Gastroesophageal sphincter (tissue), 4 donors: Measurements from ENCODE around the gene LPP. TPM values are rescaled to one million over a fixed set of nuclear protein-coding genes. Genes with fewer than 3 reads are reported as not detected.

Experiments
- ATAC-seq: fragments of 150-250 bp; one replicate; pipeline ENCODE4 v1.9.1; 2016; ENCODE audit warnings: mild to moderate bottlenecking, moderate library complexity
- H3K27ac ChIP-seq, 4 donors: fragments of 200-600 bp; sonication (generic) in 3 of 4; 1 replicate in 3 of 4; 2 replicates in 1 of 4; pipeline ENCODE4 v1.5.1; 2016 to 2019
- H3K27me3 ChIP-seq: fragments of 200-600 bp; sonication (generic); one replicate; pipeline ENCODE4 v1.5.1; 2019
- H3K36me3 ChIP-seq, 2 donors: fragments of 200-600 bp; sonication (generic); one replicate each; pipeline ENCODE4 v1.5.1; 2019; ENCODE audit warnings: control low read depth in 1 of 2
- H3K4me1 ChIP-seq, 3 donors: fragments of 200-600 bp; sonication (generic); 1 replicate in 2 of 3; 2 replicates in 1 of 3; pipeline ENCODE4 v1.5.1; 2016 to 2019; ENCODE audit warnings: control low read depth in 2 of 3
- H3K4me3 ChIP-seq, 2 donors: fragments of 200-600 bp; sonication (generic); one replicate each; pipeline ENCODE4 v1.5.1; 2019; ENCODE audit warnings: mild to moderate bottlenecking in 1 of 2, moderate library complexity in 1 of 2
- H3K9me3 ChIP-seq, 3 donors: fragments of 200-600 bp; sonication (generic); one replicate each; pipeline ENCODE4 v1.5.1; 2017 to 2019; ENCODE audit warnings: control low read depth in 2 of 3
- EP300 ChIP-seq: sonication (generic); formaldehyde crosslinking; IDR thresholded peaks from one replicate; pipeline ENCODE4 v1.6.1; 2017; ENCODE audit warnings: antibody characterized with exemption, mild to moderate bottlenecking
- POLR2A ChIP-seq, 2 donors: fragments of 450-650 bp; IDR thresholded peaks; one replicate each; pipeline ENCODE4 v1.6.1; 2017; ENCODE audit warnings: antibody characterized with exemption in 2 of 2, mild to moderate bottlenecking in 2 of 2, moderate library complexity in 1 of 2
- POLR2AphosphoS5 ChIP-seq: sonication (generic); formaldehyde crosslinking; IDR thresholded peaks from one replicate; pipeline ENCODE4 v1.6.1; 2017; ENCODE audit warnings: antibody characterized with exemption
- WGBS, 2 donors: methylation state at CpG; one replicate each; pipeline ENCODE4 v1.1.5; 2018; ENCODE audit warnings: low coverage in 1 of 2; 5-methylcytosine and 5-hydroxymethylcytosine counted together
- total RNA-seq, 4 donors: library from RNA; depleted of rRNA; stranded (reverse); fragments of >200 nt; gene quantifications; one replicate each; pipeline ENCODE4 v1.1.0, GENCODE V29; 2016
- TF ChIP-seq, protein P1 (sequence below), 4 experiments: fragments of 200-600 bp in 2 of 4; fragments of 450-650 bp in 2 of 4; sonication (generic) in 1 of 4; IDR thresholded peaks; one replicate each; pipeline ENCODE4 v1.5.1; 2017 to 2019; ENCODE audit warnings: antibody characterized with exemption in 4 of 4, mild to moderate bottlenecking in 2 of 4, moderate library complexity in 2 of 4

The LPP gene
- total RNA-seq, 4 donors from 2014 or later, result 1,243 to 2,297 (median 2,164) TPM

DNA sequence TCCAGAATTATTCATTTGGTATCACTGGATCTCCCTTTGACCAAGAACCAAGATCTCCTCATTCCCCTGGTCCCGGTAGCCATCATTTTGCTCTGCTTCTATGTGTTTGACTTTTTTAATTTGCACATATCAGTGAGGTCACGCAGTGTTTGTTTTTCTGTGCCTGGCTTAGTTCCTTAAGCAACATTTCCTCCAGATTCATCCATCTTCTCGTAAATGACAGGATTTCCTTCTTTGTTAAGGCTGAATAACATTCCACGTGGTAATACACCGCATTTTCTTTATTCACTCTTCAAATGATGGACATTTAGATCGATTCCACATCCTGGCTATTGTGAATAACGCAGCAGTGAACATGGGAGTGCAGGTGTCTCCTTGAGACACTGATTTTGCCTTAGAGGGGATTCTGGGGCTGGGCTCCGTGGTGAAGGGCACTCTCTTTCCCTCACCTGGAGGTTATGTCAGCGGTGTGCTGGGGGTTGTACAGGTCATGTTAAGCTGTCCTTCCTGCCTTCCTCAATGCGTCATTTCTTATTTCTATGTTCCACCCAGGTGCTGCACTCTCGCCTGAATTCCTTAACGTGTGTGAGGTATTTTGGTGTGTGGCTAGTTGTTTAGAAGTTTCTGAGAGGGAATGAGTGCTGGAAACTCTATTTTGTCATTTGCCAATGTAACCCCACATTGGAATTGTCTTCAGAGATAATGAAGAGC is 212.2 kb downstream of the LPP start:
- H3K4me1 ChIP-seq, result peaks cover 22 to 98% (median 24%) of the 10 kb centered on the region in 3 donors
- H3K4me3 ChIP-seq, result no peak overlapping the region
- TF ChIP-seq EP300 (no peak), POLR2AphosphoS5 (peak; percentile 69)
- H3K27me3 ChIP-seq, result no peaks in the 10 kb centered on the region
- H3K27ac ChIP-seq, result peak overlapping the region; percentile 63 to 74 (median 68)
- 25 to 38% methylated on average over 7 to 10 of the region's 12 CpGs for WGBS, 2 donors
- no peaks in the 10 kb centered on the region for H3K9me3 ChIP-seq
- ATAC-seq, result peak; percentile 35
- peaks cover 0 to 5% of the 10 kb centered on the region in 2 donors for H3K36me3 ChIP-seq

DNA sequence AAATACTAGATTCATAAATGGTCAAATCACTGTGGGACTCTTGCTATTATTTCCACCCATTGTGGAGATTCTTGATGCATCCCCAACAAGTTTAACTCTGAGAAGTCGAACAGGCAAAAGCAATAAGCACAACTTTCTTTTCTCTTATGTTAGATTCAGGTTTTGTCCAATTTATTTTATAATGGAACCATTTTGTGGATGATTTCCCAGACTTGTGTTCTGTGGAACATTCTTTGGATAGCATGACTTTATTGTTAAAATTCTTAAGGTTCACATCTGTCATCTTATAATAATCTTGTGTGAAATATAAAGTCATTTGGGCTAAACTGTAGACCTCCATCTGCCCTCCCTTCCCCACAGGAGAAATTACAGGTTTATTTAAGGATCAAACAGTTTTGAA is 213.7 kb downstream of the LPP start:
- Histone ChIP-seq H3K9me3 (no peaks in the 10 kb centered on the region), H3K27me3 (no peaks in the 10 kb centered on the region), H3K4me1 (peaks cover 22 to 83% (median 24%) of the 10 kb centered on the region in 3 donors), H3K4me3 (no peak overlapping the region), H3K36me3 (peaks cover 0 to 5% of the 10 kb centered on the region in 2 donors), H3K27ac (peak overlapping the region; percentile 47 to 74 (median 66))
- TF ChIP-seq POLR2AphosphoS5 (no peak), EP300 (no peak), POLR2A (IDR thresholded peaks at IDR 0.05) (no peak)
- TF ChIP-seq, protein P1, sequence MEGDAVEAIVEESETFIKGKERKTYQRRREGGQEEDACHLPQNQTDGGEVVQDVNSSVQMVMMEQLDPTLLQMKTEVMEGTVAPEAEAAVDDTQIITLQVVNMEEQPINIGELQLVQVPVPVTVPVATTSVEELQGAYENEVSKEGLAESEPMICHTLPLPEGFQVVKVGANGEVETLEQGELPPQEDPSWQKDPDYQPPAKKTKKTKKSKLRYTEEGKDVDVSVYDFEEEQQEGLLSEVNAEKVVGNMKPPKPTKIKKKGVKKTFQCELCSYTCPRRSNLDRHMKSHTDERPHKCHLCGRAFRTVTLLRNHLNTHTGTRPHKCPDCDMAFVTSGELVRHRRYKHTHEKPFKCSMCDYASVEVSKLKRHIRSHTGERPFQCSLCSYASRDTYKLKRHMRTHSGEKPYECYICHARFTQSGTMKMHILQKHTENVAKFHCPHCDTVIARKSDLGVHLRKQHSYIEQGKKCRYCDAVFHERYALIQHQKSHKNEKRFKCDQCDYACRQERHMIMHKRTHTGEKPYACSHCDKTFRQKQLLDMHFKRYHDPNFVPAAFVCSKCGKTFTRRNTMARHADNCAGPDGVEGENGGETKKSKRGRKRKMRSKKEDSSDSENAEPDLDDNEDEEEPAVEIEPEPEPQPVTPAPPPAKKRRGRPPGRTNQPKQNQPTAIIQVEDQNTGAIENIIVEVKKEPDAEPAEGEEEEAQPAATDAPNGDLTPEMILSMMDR (IDR thresholded peaks at IDR 0.05), result no peak
- no peak for ATAC-seq
- WGBS, 2 donors, result 23 to 43% methylated on average over 1 of the region's 1 CpG

DNA sequence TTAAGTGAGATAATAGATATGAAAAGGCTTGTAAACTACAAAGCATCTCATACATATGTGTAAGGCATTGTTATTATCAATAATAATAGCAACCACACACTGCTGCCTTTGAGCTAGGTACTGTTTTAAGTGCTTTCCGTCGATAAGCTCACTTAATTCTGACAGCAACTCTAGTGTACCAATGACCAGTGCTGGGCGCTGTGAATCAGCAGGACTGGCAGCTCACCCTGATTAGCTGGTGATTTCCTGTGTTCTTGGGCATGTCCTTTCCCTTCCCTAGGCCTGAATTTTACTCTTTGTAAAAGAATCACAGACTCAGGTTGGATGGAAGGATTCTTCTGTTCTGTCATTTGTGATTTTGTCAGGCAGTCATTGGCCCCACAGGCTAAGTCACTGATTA is 215.6 kb downstream of the LPP start:
- no peaks in the 10 kb centered on the region for H3K27me3 ChIP-seq
- H3K4me1 ChIP-seq, result peaks cover 17 to 64% (median 21%) of the 10 kb centered on the region in 3 donors
- 86 to 97% methylated on average over 3 of the region's 3 CpGs for WGBS, 2 donors
- no peaks in the 10 kb centered on the region for H3K36me3 ChIP-seq
- TF ChIP-seq EP300, result no peak
- TF ChIP-seq, protein P1 (IDR thresholded peaks at IDR 0.05), result no peak
- no peak for TF ChIP-seq POLR2AphosphoS5
- TF ChIP-seq POLR2A (IDR thresholded peaks at IDR 0.05), result no peak
- no peak for ATAC-seq
- H3K4me3 ChIP-seq, result no peak overlapping the region
- H3K27ac ChIP-seq, result peak overlapping the region in 3 of 4 donors; percentile 38 to 74 (median 72)
- no peaks in the 10 kb centered on the region for H3K9me3 ChIP-seq

DNA sequence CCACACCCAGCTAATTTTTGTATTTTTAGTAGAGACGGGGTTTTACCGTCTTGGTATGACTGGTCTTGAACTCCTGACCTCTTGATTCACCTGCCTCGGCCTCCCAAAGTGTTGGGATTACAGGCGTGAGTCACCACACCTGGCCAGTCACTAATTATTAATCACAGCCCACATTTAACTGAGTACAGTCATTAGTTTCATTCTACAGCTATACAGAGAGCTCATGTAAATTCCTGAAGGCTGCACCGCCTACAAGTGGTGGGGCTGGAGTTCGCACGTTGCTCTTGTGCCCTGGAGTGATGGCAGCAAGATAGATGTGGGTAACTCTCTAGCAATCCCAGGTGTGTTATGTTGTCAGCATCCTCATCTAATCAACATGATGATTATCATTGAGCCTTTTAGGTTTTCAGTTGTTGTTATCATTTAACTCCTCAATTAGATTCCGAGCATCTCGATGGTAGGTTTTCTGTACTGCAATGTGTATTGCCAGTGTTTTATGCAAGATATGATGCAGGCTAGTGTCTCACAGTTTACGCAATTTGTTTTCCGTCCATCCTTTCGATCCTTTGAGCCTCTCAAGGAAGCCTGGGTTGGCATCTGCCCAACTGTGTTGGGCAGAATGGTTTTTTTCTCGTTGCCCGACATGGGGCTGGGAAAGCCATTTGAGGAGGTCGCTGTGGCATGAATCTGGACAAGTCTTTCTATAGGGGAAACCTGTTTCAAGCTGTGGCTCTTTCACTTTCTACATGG is 216.3 kb downstream of the LPP start:
- peaks cover 11 to 57% (median 18%) of the 10 kb centered on the region in 3 donors for H3K4me1 ChIP-seq
- no peaks in the 10 kb centered on the region for H3K36me3 ChIP-seq
- peak overlapping the region in 3 of 4 donors; percentile 38 to 74 (median 72) for H3K27ac ChIP-seq
- ATAC-seq, result no peak
- no peaks in the 10 kb centered on the region for H3K9me3 ChIP-seq
- 57 to 65% methylated on average over 9 to 15 of the region's 15 CpGs for WGBS, 2 donors
- H3K4me3 ChIP-seq, result no peak overlapping the region
- no peaks in the 10 kb centered on the region for H3K27me3 ChIP-seq
- TF ChIP-seq, protein P1 (IDR thresholded peaks at IDR 0.05), result no peak
- TF ChIP-seq EP300 (no peak), POLR2A (IDR thresholded peaks at IDR 0.05) (no peak), POLR2AphosphoS5 (peak; percentile 8)

DNA sequence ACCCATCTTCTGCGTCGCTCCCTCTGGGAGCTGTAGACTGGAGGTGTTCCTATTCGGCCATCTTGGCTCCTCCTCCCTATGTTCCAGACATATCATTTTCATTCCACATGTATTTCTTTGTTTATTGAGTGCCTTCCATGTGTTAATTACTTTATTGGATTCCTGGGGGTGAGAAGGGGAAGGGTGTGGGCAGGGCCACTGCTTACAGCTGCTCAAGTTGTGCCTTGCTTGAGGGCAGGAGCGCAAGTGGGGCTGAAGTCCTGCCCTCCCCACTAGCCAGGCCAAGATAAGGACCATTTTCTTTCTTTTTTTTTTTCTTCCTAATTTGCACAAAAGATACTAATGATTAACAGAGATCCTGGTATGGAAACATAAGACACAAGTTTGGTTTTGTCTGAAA is 224.8 kb downstream of the LPP start:
- Histone ChIP-seq H3K4me3 (no peak overlapping the region), H3K27ac (no peak overlapping the region), H3K4me1 (peaks cover 0 to 38% (median 8%) of the 10 kb centered on the region in 3 donors), H3K36me3 (no peaks in the 10 kb centered on the region), H3K27me3 (no peaks in the 10 kb centered on the region), H3K9me3 (no peaks in the 10 kb centered on the region)
- no peak for ATAC-seq
- 91 to 95% methylated on average over 3 to 4 of the region's 4 CpGs for WGBS, 2 donors
- TF ChIP-seq EP300, result no peak
- TF ChIP-seq, protein P1 (IDR thresholded peaks at IDR 0.05), result no peak
- no peak for TF ChIP-seq POLR2A (IDR thresholded peaks at IDR 0.05)
- no peak for TF ChIP-seq POLR2AphosphoS5
